ENCODE data around the gene EIF2B5. TPM values are rescaled to one million over a fixed set of nuclear protein-coding genes. Genes with fewer than 3 reads are reported as not detected.

EIF2B5 gene
- total and polyA plus RNA-seq, 2 donors (not counting 1 experiment from before 2014, with no cell fraction given), result 73.2 to 83.8 TPM

DNA sequence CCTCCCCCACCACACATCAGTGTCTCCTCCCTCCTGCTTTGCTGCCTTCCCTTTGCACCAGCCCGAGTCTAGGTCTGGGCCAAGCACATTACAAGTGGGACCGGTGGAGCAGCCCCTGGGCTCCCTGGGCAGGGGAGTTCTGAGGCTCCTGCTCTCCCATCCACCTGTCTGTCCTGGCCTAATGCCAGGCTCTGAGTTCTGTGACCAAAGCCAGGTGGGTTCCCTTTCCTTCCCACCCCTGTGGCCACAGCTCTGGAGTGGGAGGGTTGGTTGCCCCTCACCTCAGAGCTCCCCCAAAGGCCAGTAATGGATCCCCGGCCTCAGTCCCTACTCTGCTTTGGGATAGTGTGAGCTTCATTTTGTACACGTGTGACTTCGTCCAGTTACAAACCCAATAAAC, 48.5 kb downstream of the EIF2B5 start:
- no peaks in the 10 kb centered on the region for H3K9me3 ChIP-seq (ENCODE audit: control extremely low read depth in 1 of 3, control insufficient read depth in 2 of 3, insufficient read depth in 1 of 3, low read length in 2 of 3)
- Mint-ChIP-seq H3K27me3 (no peaks in the 10 kb centered on the region), H3K4me1 (peaks cover 30% of the 10 kb centered on the region), H3K4me3 (no peak overlapping the region), H3K27ac (no peak overlapping the region), H3K9me3 (ENCODE audit: insufficient read depth) (no peaks in the 10 kb centered on the region)
- WGBS (ENCODE audit: insufficient coverage), result 100% methylated on average over 1 of the region's 5 CpGs
- H3K27ac ChIP-seq (ENCODE audit: low read length in 2 of 2), result no peak overlapping the region
- TF ChIP-seq, protein P1, sequence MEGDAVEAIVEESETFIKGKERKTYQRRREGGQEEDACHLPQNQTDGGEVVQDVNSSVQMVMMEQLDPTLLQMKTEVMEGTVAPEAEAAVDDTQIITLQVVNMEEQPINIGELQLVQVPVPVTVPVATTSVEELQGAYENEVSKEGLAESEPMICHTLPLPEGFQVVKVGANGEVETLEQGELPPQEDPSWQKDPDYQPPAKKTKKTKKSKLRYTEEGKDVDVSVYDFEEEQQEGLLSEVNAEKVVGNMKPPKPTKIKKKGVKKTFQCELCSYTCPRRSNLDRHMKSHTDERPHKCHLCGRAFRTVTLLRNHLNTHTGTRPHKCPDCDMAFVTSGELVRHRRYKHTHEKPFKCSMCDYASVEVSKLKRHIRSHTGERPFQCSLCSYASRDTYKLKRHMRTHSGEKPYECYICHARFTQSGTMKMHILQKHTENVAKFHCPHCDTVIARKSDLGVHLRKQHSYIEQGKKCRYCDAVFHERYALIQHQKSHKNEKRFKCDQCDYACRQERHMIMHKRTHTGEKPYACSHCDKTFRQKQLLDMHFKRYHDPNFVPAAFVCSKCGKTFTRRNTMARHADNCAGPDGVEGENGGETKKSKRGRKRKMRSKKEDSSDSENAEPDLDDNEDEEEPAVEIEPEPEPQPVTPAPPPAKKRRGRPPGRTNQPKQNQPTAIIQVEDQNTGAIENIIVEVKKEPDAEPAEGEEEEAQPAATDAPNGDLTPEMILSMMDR (IDR thresholded peaks at IDR 0.05), result no peak
- TF ChIP-seq EZH2 (IDR thresholded peaks at IDR 0.05; ENCODE audit: borderline replicate concordance, insufficient read depth, low read depth, low read length, poor library complexity, severe bottlenecking), result no peak
- DNase-seq (no peak), ATAC-seq (ENCODE audit: low read depth) (no peak)
- H3K36me3 ChIP-seq (replicated peaks in 1 of 2; ENCODE audit: control extremely low read depth in 1 of 2, control insufficient read depth in 1 of 2, extremely low read depth in 1 of 2, insufficient read depth in 2 of 2, low read length in 1 of 2), result peaks cover 3 to 61% of the 10 kb centered on the region in 2 experiments
- no peak overlapping the region for H2AFZ ChIP-seq (ENCODE audit: insufficient read depth, low read depth, low read length, poor library complexity, severe bottlenecking)
- CTCF ChIA-PET, result interaction anchor here (1.2 to 1.3 kb wide), 2 partner anchors 44 to 54 kb away, joined by 3 read pairs; no protein-coding TSS in a partner anchor
- intact Hi-C loops (cut with micrococcal nuclease), result no loop called here
- no peaks in the 10 kb centered on the region for H3K27me3 ChIP-seq (replicated peaks in 1 of 4; ENCODE audit: control extremely low read depth in 1 of 4, control insufficient read depth in 3 of 4, insufficient read depth in 4 of 4, low read length in 3 of 4)
- peaks cover 28% of the 10 kb centered on the region for H3K79me2 ChIP-seq (ENCODE audit: control insufficient read depth, insufficient read depth, low read length)
- no peak overlapping the region for H3K4me2 ChIP-seq (replicated peaks; ENCODE audit: low read depth, low read length, poor library complexity, severe bottlenecking)
- H3K4me3 ChIP-seq (ENCODE audit: control extremely low read depth in 1 of 5, extremely low read depth in 1 of 5, insufficient read depth in 1 of 5, low read depth in 2 of 5, low read length in 4 of 5), result no peak overlapping the region
- POLR2A ChIA-PET, result interaction anchor here (2.1 kb wide), 1 partner anchor 49 kb away, joined by 5 read pairs; the partner anchor contains the start of gene EIF2B5
- peaks cover 17 to 21% of the 10 kb centered on the region in 2 donors for H3K4me1 ChIP-seq (ENCODE audit: control insufficient read depth in 2 of 2, insufficient read depth in 2 of 2, low read length in 2 of 2)
- H4K20me1 ChIP-seq (ENCODE audit: control insufficient read depth, insufficient read depth, low read length, poor library complexity, severe bottlenecking), result peaks cover 14% of the 10 kb centered on the region
- H3K9ac ChIP-seq (ENCODE audit: low read length), result no peak overlapping the region

DNA sequence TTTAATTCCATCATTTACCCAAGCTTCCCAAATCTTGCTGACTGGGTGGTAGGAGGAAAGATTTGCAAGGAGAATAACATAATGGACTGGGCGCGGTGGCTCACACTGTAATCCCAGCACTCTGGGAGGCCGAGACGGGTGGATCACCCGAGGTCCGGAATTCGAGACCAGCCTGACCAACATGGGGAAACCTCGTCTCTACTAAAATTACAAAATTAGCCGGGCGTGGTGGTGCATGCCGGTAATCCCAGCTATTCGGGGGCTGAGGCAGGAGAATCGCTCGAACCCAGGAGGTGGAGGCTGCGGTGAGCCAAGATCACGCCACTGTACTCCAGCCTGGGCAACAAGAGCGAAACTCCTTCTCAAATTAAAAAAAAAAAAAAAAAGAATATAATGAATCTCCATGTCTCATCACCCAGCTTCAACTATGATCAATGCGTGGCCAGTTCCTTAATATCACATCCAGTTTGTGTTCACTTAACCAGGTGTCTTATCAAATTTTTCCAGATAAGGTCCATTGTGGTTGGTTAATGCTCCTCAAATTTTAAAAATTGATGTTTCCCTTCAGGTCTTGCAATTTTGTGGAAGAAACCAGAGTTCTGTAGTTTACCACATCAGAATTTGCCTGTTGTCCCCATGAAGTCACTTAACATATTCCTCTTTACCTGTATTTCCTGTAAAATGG, 49.5 kb downstream of the EIF2B5 start:
- Histone ChIP-seq H3K79me2 (ENCODE audit: control insufficient read depth, insufficient read depth, low read length) (peaks cover 37% of the 10 kb centered on the region), H3K9me3 (ENCODE audit: control extremely low read depth in 1 of 3, control insufficient read depth in 2 of 3, insufficient read depth in 1 of 3, low read length in 2 of 3) (no peaks in the 10 kb centered on the region), H3K4me1 (ENCODE audit: control insufficient read depth in 2 of 2, insufficient read depth in 2 of 2, low read length in 2 of 2) (peaks cover 17 to 21% of the 10 kb centered on the region in 2 donors), H3K4me2 (replicated peaks; ENCODE audit: low read depth, low read length, poor library complexity, severe bottlenecking) (peak overlapping the region; percentile 92), H4K20me1 (ENCODE audit: control insufficient read depth, insufficient read depth, low read length, poor library complexity, severe bottlenecking) (peaks cover 24% of the 10 kb centered on the region), H2AFZ (ENCODE audit: insufficient read depth, low read depth, low read length, poor library complexity, severe bottlenecking) (no peak overlapping the region), H3K36me3 (replicated peaks in 1 of 2; ENCODE audit: control extremely low read depth in 1 of 2, control insufficient read depth in 1 of 2, extremely low read depth in 1 of 2, insufficient read depth in 2 of 2, low read length in 1 of 2) (peaks cover 2 to 63% of the 10 kb centered on the region in 2 experiments), H3K9ac (ENCODE audit: low read length) (peak overlapping the region; percentile 84), H3K27me3 (replicated peaks in 1 of 4; ENCODE audit: control extremely low read depth in 1 of 4, control insufficient read depth in 3 of 4, insufficient read depth in 4 of 4, low read length in 3 of 4) (no peaks in the 10 kb centered on the region), H3K27ac (ENCODE audit: low read length in 2 of 2) (no peak overlapping the region), H3K4me3 (ENCODE audit: control extremely low read depth in 1 of 5, extremely low read depth in 1 of 5, insufficient read depth in 1 of 5, low read depth in 2 of 5, low read length in 4 of 5) (no peak overlapping the region)
- ATAC-seq (ENCODE audit: low read depth), result no peak
- Mint-ChIP-seq H3K9me3 (ENCODE audit: insufficient read depth) (no peaks in the 10 kb centered on the region), H3K27me3 (no peaks in the 10 kb centered on the region), H3K4me3 (peak overlapping the region; percentile 99), H3K27ac (peak overlapping the region; percentile 94), H3K4me1 (peaks cover 30% of the 10 kb centered on the region)
- WGBS (ENCODE audit: insufficient coverage), result 98% methylated on average over 15 of the region's 18 CpGs
- POLR2A ChIA-PET, result interaction anchor here (0.8 to 2.1 kb wide), 4 partner anchors 10 to 51 kb away, joined by 3 to 7 read pairs (median 5); partner anchors contain the start of genes AP2M1 and EIF2B5
- CTCF ChIA-PET, result interaction anchor here (1.2 to 1.3 kb wide), 2 partner anchors 43 to 53 kb away, joined by 3 read pairs; no protein-coding TSS in a partner anchor
- intact Hi-C loops (cut with micrococcal nuclease), result loop anchor here (1.0 to 5.0 kb wide), 6 partner anchors 10 to 528 kb away; partner anchors contain the start of genes ABCC5, AP2M1, DVL3 and EEF1AKMT4
- DNase-seq, result no peak
- TF ChIP-seq, protein P1 (IDR thresholded peaks at IDR 0.05), result no peak
- TF ChIP-seq EZH2 (IDR thresholded peaks at IDR 0.05; ENCODE audit: borderline replicate concordance, insufficient read depth, low read depth, low read length, poor library complexity, severe bottlenecking), result no peak

Data from B cell (primary cell).